Measurements from ENCODE around the gene TEX22. TPM values are rescaled to one million over a fixed set of nuclear protein-coding genes. Genes with fewer than 3 reads are reported as not detected.

TEX22 gene
- total RNA-seq, 1 donor from 2014 or later = 4.9 TPM

GRCh38 chr14:105427936-105428485 lies 29.7 kb downstream of the TEX22 start:
- Mint-ChIP-seq H3K4me3 (ENCODE audit: unreplicated experiment) (no peak overlapping the region), H3K27me3 (ENCODE audit: unreplicated experiment) (no peaks in the 10 kb centered on the region), H3K9me3 (ENCODE audit: unreplicated experiment) (no peaks in the 10 kb centered on the region), H3K4me1 (ENCODE audit: unreplicated experiment) (peaks cover 14% of the 10 kb centered on the region), H3K27ac (ENCODE audit: unreplicated experiment) (no peak overlapping the region), H3K36me3 (ENCODE audit: unreplicated experiment) (peaks cover 24% of the 10 kb centered on the region)
- no peak for TF ChIP-seq CTCF (IDR thresholded peaks at IDR 0.05)
- DNase-seq (ENCODE audit: extremely low spot score, unreplicated experiment) = no peak

GRCh38 chr14:105430042-105430441 lies 31.7 kb downstream of the TEX22 start:
- peaks cover 28% of the 10 kb centered on the region for H3K36me3 Mint-ChIP-seq (ENCODE audit: unreplicated experiment)
- no peak overlapping the region for H3K4me3 Mint-ChIP-seq (ENCODE audit: unreplicated experiment)
- peaks cover 17% of the 10 kb centered on the region for H3K4me1 Mint-ChIP-seq (ENCODE audit: unreplicated experiment)
- H3K9me3 Mint-ChIP-seq (ENCODE audit: unreplicated experiment) = no peaks in the 10 kb centered on the region
- TF ChIP-seq CTCF (IDR thresholded peaks at IDR 0.05) = no peak
- no peaks in the 10 kb centered on the region for H3K27me3 Mint-ChIP-seq (ENCODE audit: unreplicated experiment)
- peak overlapping the region; percentile 34 for H3K27ac Mint-ChIP-seq (ENCODE audit: unreplicated experiment)
- no peak for DNase-seq (ENCODE audit: extremely low spot score, unreplicated experiment)

GRCh38 chr14:105430565-105430964 lies 32.2 kb downstream of the TEX22 start:
- Mint-ChIP-seq H3K4me1 (ENCODE audit: unreplicated experiment) (peaks cover 17% of the 10 kb centered on the region), H3K4me3 (ENCODE audit: unreplicated experiment) (no peak overlapping the region), H3K9me3 (ENCODE audit: unreplicated experiment) (peaks cover 4% of the 10 kb centered on the region), H3K36me3 (ENCODE audit: unreplicated experiment) (peaks cover 30% of the 10 kb centered on the region), H3K27me3 (ENCODE audit: unreplicated experiment) (no peaks in the 10 kb centered on the region), H3K27ac (ENCODE audit: unreplicated experiment) (peak overlapping the region; percentile 52)
- TF ChIP-seq CTCF (IDR thresholded peaks at IDR 0.05) = no peak
- no peak for DNase-seq (ENCODE audit: extremely low spot score, unreplicated experiment)

GRCh38 chr14:105431256-105431655 lies 32.9 kb downstream of the TEX22 start:
- no peaks in the 10 kb centered on the region for H3K27me3 Mint-ChIP-seq (ENCODE audit: unreplicated experiment)
- TF ChIP-seq CTCF (IDR thresholded peaks at IDR 0.05) = no peak
- no peak for DNase-seq (ENCODE audit: extremely low spot score, unreplicated experiment)
- H3K36me3 Mint-ChIP-seq (ENCODE audit: unreplicated experiment) = peaks cover 30% of the 10 kb centered on the region
- peaks cover 18% of the 10 kb centered on the region for H3K4me1 Mint-ChIP-seq (ENCODE audit: unreplicated experiment)
- peak overlapping the region; percentile 52 for H3K27ac Mint-ChIP-seq (ENCODE audit: unreplicated experiment)
- H3K9me3 Mint-ChIP-seq (ENCODE audit: unreplicated experiment) = peaks cover 9% of the 10 kb centered on the region
- H3K4me3 Mint-ChIP-seq (ENCODE audit: unreplicated experiment) = no peak overlapping the region

GRCh38 chr14:105432657-105433056 lies 34.3 kb downstream of the TEX22 start:
- Mint-ChIP-seq H3K9me3 (ENCODE audit: unreplicated experiment) (peaks cover 10% of the 10 kb centered on the region), H3K27me3 (ENCODE audit: unreplicated experiment) (no peaks in the 10 kb centered on the region), H3K4me3 (ENCODE audit: unreplicated experiment) (no peak overlapping the region), H3K4me1 (ENCODE audit: unreplicated experiment) (peaks cover 18% of the 10 kb centered on the region), H3K27ac (ENCODE audit: unreplicated experiment) (no peak overlapping the region), H3K36me3 (ENCODE audit: unreplicated experiment) (peaks cover 19% of the 10 kb centered on the region)
- no peak for TF ChIP-seq CTCF (IDR thresholded peaks at IDR 0.05)
- DNase-seq (ENCODE audit: extremely low spot score, unreplicated experiment) = no peak
